Ovary (tissue), 9 donors: ENCODE measurements around the gene FN3K. TPM values are rescaled to one million over a fixed set of nuclear protein-coding genes. Genes with fewer than 3 reads are reported as not detected.
"Not testable (repeated sequence)": the region's sequence is repeated elsewhere in the genome, so short reads cannot be mapped to it uniquely, and the experiment has no call there.

ENCODE experiments used
- DNase-seq, 5 donors: peaks; one replicate each; pipeline ENCODE4 v3.0.0-alpha.2; 2019 to 2020
- H3K27ac ChIP-seq, 2 donors: fragments of 200-600 bp; one replicate each; pipeline versions ENCODE4 v1.5.1 to v1.8.0; 2019 to 2022
- H3K27me3 ChIP-seq: fragments of 200-600 bp; one replicate; pipeline ENCODE4 v1.8.0; 2022
- H3K36me3 ChIP-seq: fragments of 200-600 bp; sonication (generic); one replicate; pipeline ENCODE4 v1.5.1; 2019
- H3K4me1 ChIP-seq: one replicate; pipeline ENCODE4 v1.8.1; 2013; ENCODE audit warnings: mild to moderate bottlenecking, moderate library complexity; ENCODE audit not compliant: insufficient read depth
- H3K4me3 ChIP-seq: fragments of 200-600 bp; sonication (generic); one replicate; pipeline ENCODE4 v1.5.1; 2017
- H3K9me3 ChIP-seq, 2 donors: fragments of 200-600 bp in 1 of 2; sonication (generic) in 1 of 2; one replicate each; pipeline versions ENCODE4 v1.5.1 to v1.8.1; 2013 to 2019; ENCODE audit warnings: mild to moderate bottlenecking in 1 of 2, moderate library complexity in 1 of 2
- EP300 ChIP-seq: sonication (generic); formaldehyde crosslinking; IDR thresholded peaks from one replicate; pipeline ENCODE4 v1.6.1; 2017; ENCODE audit warnings: antibody characterized with exemption
- POLR2A ChIP-seq: fragments of 450-650 bp; IDR thresholded peaks from one replicate; pipeline ENCODE4 v1.6.1; 2017; ENCODE audit warnings: antibody characterized with exemption, mild to moderate bottlenecking, moderate library complexity
- WGBS, 3 donors: extraction: QIAGEN DNeasy Blood & Tissue Kit in 1 of 3; methylation state at CpG; one replicate each; pipeline versions ENCODE4 v1.1.5 to v1.1.7; 2013 to 2017; 5-methylcytosine and 5-hydroxymethylcytosine counted together
- intact Hi-C, 4 donors: fragments of 100-400 bp; cut with DNase I; formaldehyde crosslinking; loops; one replicate each; pipeline versions ENCODE4 v1.11.0 to v1.15.1; 2022 to 2023
- polyA plus RNA-seq, 2 donors: library from polyadenylated mRNA; stranded (reverse); fragments of 200-250 nt in 1 of 2; fragments of 350-450 nt in 1 of 2; fragmentation: Illumina TruSeq in 1 of 2; extraction: RNeasy Lipid Tissue Mini Kit (QIAGEN cat#74804) in 1 of 2; gene quantifications; one replicate each; pipeline ENCODE4 v1.2.3, GENCODE V29; 2013 to 2014
- total RNA-seq, 7 donors: library from RNA; depleted of rRNA in 2 of 7; stranded (reverse); fragments of >200 nt in 2 of 7; fragmentation: NEBNext Ultra II Directional in 3 of 7; extraction: Animal tissue kit (Norgen Biotek cat#: 25700) in 3 of 7; gene quantifications; one replicate each; pipeline versions ENCODE4 v1.1.0 to v1.2.4, GENCODE V29; 2016 to 2023
- TF ChIP-seq, protein P1 (sequence below), 3 donors: fragments of 450-650 bp in 2 of 3; fragments of 200-600 bp in 1 of 3; IDR thresholded peaks; one replicate each; pipeline versions ENCODE4 v1.5.1 to v1.8.0; 2016 to 2022; ENCODE audit warnings: antibody characterized with exemption in 3 of 3, mild to moderate bottlenecking in 1 of 3
- donor health status: DM: no; HTN: no; CAD: no; lungs with moderate emphysema.
- donor health status: DM: no; HTN: no; CAD: no.
- donor health status: Bipolar disorder and iron deficiency.
- donor health status: DM: yes; HTN: yes; CAD: no.
- donor health status: DM: no; HTN: no; CAD: no.
- donor health status: DM: yes; HTN: yes; CAD: no.

The FN3K gene
- total and polyA plus RNA-seq, 9 donors, result 12.0 to 106 (median 30.1) TPM

- H3K9me3 ChIP-seq, result no peaks in the 10 kb centered on the region
- peak; percentile 74 to 84 (median 76) for DNase-seq
- H3K4me3 ChIP-seq, result no peak overlapping the region
- intact Hi-C loops, result loop anchor here in 1 of 4 donors (5.0 kb wide), 1 partner anchor 413 kb away; no protein-coding TSS in a partner anchor
- WGBS, 3 donors, result 12 to 44% (median 20%) methylated on average over 13 of the region's 13 CpGs
- no peaks in the 10 kb centered on the region for H3K27me3 ChIP-seq
- peak overlapping the region; percentile 25 to 37 for H3K27ac ChIP-seq
- peaks cover 1% of the 10 kb centered on the region for H3K4me1 ChIP-seq
- TF ChIP-seq, protein P1, sequence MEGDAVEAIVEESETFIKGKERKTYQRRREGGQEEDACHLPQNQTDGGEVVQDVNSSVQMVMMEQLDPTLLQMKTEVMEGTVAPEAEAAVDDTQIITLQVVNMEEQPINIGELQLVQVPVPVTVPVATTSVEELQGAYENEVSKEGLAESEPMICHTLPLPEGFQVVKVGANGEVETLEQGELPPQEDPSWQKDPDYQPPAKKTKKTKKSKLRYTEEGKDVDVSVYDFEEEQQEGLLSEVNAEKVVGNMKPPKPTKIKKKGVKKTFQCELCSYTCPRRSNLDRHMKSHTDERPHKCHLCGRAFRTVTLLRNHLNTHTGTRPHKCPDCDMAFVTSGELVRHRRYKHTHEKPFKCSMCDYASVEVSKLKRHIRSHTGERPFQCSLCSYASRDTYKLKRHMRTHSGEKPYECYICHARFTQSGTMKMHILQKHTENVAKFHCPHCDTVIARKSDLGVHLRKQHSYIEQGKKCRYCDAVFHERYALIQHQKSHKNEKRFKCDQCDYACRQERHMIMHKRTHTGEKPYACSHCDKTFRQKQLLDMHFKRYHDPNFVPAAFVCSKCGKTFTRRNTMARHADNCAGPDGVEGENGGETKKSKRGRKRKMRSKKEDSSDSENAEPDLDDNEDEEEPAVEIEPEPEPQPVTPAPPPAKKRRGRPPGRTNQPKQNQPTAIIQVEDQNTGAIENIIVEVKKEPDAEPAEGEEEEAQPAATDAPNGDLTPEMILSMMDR (IDR thresholded peaks at IDR 0.05), result no peak
- TF ChIP-seq POLR2A, result no peak
- TF ChIP-seq EP300, result no peak
- H3K36me3 ChIP-seq, result no peaks in the 10 kb centered on the region
These were observed 30.0 kb downstream of the FN3K start for GRCh38 chr17:82765371-82765770.

- Histone ChIP-seq H3K27ac (no peak overlapping the region), H3K27me3 (no peaks in the 10 kb centered on the region), H3K4me3 (no peak overlapping the region), H3K9me3 (no peaks in the 10 kb centered on the region), H3K36me3 (no peaks in the 10 kb centered on the region), H3K4me1 (peaks cover 1% of the 10 kb centered on the region)
- TF ChIP-seq, protein P1 (IDR thresholded peaks at IDR 0.05), result no peak
- TF ChIP-seq POLR2A (no peak), EP300 (no peak)
- WGBS, 3 donors, result 81 to 85% (median 84%) methylated on average over 24 of the region's 24 CpGs
- DNase-seq, result peak in 1 of 5 donors; percentile 48
- intact Hi-C loops, result loop anchor here in 1 of 4 donors (5.0 kb wide), 1 partner anchor 415 kb away; no protein-coding TSS in a partner anchor
These were observed 31.8 kb downstream of the FN3K start for GRCh38 chr17:82767041-82767754.

DNA sequence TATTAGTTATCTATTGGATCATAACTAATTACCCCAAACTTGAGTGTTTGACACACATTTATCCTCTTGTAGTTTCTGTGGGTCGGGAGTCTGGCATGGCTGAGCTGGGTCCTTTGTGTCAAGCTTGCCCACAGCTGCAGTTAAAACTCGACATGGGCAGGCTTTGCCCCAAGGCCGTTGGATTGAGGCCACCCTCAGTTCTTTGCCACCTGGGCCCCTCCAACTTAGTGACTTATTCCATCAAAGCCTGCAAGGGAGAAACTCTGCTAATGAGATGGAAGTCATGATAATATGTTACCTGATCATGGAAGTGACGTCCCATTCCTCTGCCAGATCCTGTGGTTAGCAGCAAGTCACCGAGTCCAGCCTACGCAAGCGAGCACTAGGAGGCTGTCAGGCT is 33.6 kb downstream of the FN3K start:
- no peaks in the 10 kb centered on the region for H3K36me3 ChIP-seq
- no peak for DNase-seq
- intact Hi-C loops, result loop anchor here in 1 of 4 donors (5.0 kb wide), 1 partner anchor 417 kb away; no protein-coding TSS in a partner anchor
- 79 to 89% (median 83%) methylated on average over 7 of the region's 7 CpGs for WGBS, 3 donors
- H3K4me3 ChIP-seq, result no peak overlapping the region
- no peak for TF ChIP-seq POLR2A
- TF ChIP-seq, protein P1 (IDR thresholded peaks at IDR 0.05), result no peak
- no peak for TF ChIP-seq EP300
- H3K27ac ChIP-seq, result no peak overlapping the region
- peaks cover 1% of the 10 kb centered on the region for H3K4me1 ChIP-seq
- H3K27me3 ChIP-seq, result no peaks in the 10 kb centered on the region
- no peaks in the 10 kb centered on the region for H3K9me3 ChIP-seq

DNA sequence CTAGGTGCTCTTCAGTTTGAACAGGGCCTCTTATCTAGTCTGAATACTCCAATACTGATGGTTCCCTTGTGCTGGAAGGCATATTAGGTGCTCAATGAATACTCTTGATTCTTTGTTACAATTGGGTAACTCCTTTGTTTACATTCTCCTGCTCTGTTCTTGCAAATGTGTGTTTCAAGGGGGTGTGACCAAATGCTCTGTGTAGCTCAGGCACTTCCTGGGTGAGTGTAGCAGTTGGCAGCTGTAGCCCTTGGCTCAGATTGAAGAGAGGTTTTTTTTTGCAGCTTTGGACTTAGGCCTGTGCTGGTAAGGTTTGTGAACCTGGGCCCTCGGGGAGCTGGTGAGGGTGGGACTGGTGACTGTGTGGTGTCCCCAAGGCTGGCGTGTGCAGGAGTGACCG is 36.6 kb downstream of the FN3K start:
- Histone ChIP-seq H3K9me3 (no peaks in the 10 kb centered on the region), H3K27ac (no peak overlapping the region), H3K36me3 (no peaks in the 10 kb centered on the region), H3K27me3 (no peaks in the 10 kb centered on the region), H3K4me1 (no peaks in the 10 kb centered on the region), H3K4me3 (no peak overlapping the region)
- no peak for TF ChIP-seq POLR2A
- TF ChIP-seq, protein P1 (IDR thresholded peaks at IDR 0.05), result no peak
- TF ChIP-seq EP300, result no peak
- 86 to 89% (median 87%) methylated on average over 3 of the region's 3 CpGs for WGBS, 3 donors
- intact Hi-C loops, result loop anchor here in 2 of 4 donors (5.0 to 10.0 kb wide), 2 partner anchors 417 to 420 kb away; partner anchors contain the start of gene TEX19 (in 1 of the 2)
- DNase-seq, result no peak

DNA sequence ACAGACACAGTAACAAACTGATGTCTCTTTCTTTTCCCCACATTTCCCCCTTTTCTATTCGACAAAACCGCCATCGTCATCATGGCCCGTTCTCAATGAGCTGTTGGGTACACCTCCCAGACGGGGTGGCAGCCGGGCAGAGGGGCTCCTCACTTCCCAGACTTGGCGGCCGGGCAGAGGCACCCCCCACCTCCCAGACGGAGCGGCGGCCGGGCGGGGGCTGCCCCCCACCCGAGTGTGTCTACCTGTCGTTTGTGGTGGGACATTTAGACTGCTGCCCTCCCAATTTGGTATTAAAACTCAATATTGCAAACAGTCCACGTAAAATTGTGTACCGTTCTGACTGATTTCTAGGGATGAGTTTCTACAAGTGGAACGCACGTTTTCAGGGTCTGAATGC is 39.0 kb downstream of the FN3K start:
- not testable (repeated sequence) for H3K4me3 ChIP-seq, H3K27me3 ChIP-seq, DNase-seq, H3K36me3 ChIP-seq, H3K4me1 ChIP-seq, H3K9me3 ChIP-seq, H3K27ac ChIP-seq
- 80 to 85% (median 85%) methylated on average over 19 of the region's 19 CpGs for WGBS, 3 donors
- intact Hi-C loops, result loop anchor here in 3 of 4 donors (2.0 to 10.0 kb wide), 3 partner anchors 420 to 424 kb away; partner anchors contain the start of gene TEX19 (in 1 of the 3)
